Suprapubic skin (tissue), 3 donors: ENCODE results near the gene SLC22A17.

Source experiments
- CTCF ChIP-seq, 2 donors: fragments of 200-600 bp in 1 of 2; fragments of 450-650 bp in 1 of 2; sonication (generic) in 1 of 2; IDR thresholded peaks; one replicate each; pipeline ENCODE4 v1.5.1; 2016 to 2019; ENCODE audit warnings: antibody characterized with exemption in 2 of 2, mild to moderate bottlenecking in 1 of 2, moderate library complexity in 1 of 2
- EP300 ChIP-seq: sonication (generic); formaldehyde crosslinking; IDR thresholded peaks from one replicate; pipeline ENCODE4 v1.6.1; 2017; ENCODE audit warnings: antibody characterized with exemption

- TF ChIP-seq EP300 (no peak), CTCF (IDR thresholded peaks at IDR 0.05) (no peak)
Measured at GRCh38 chr14:23375527-23376251, 23.0 kb upstream of the SLC22A17 start.
